Parathyroid adenoma (tissue), 2 donors: ENCODE results near the gene KYAT1.

Source experiments
- H2AFZ ChIP-seq: fragments of 300-600 bp; sonication (generic); one replicate; pipeline ENCODE4 v1.7.0; 2017; ENCODE audit warnings: antibody characterized with exemption, mild to moderate bottlenecking
- H3K27ac ChIP-seq: fragments of 300-600 bp; sonication (generic); one replicate; pipeline ENCODE4 v1.7.0; 2017
- H3K27me3 ChIP-seq: fragments of 300-600 bp; sonication (generic); one replicate; pipeline ENCODE4 v1.7.0; 2017; ENCODE audit warnings: low read length; ENCODE audit not compliant: control insufficient read depth, insufficient read depth
- H3K36me3 ChIP-seq: fragments of 300-600 bp; sonication (generic); one replicate; pipeline ENCODE4 v1.7.0; 2017; ENCODE audit warnings: low read length; ENCODE audit not compliant: control insufficient read depth, insufficient read depth
- H3K4me1 ChIP-seq: fragments of 300-600 bp; sonication (generic); one replicate; pipeline ENCODE4 v1.7.0; 2017; ENCODE audit warnings: control low read depth
- H3K4me2 ChIP-seq: fragments of 300-600 bp; sonication (generic); one replicate; pipeline ENCODE4 v1.7.0; 2017; ENCODE audit warnings: low read length
- H3K4me3 ChIP-seq: fragments of 300-600 bp; sonication (generic); one replicate; pipeline ENCODE4 v1.7.0; 2017; ENCODE audit warnings: low read depth, low read length
- H3K79me2 ChIP-seq: fragments of 300-600 bp; sonication (generic); one replicate; pipeline ENCODE4 v1.7.0; 2017; ENCODE audit warnings: control low read depth
- H3K9ac ChIP-seq: fragments of 300-600 bp; sonication (generic); one replicate; pipeline ENCODE4 v1.7.0; 2017; ENCODE audit warnings: mild to moderate bottlenecking
- H3K9me3 ChIP-seq: fragments of 300-600 bp; sonication (generic); one replicate; pipeline ENCODE4 v1.7.0; 2017; ENCODE audit warnings: low read length; ENCODE audit not compliant: control insufficient read depth
- TF ChIP-seq, protein P1 (sequence below): fragments of 300-600 bp; sonication (generic); IDR thresholded peaks from one replicate; pipeline ENCODE4 v1.7.0; 2017; ENCODE audit warnings: antibody characterized with exemption, mild to moderate bottlenecking
- donor health status: primary hyperparathyroidism.

KYAT1 gene

DNA sequence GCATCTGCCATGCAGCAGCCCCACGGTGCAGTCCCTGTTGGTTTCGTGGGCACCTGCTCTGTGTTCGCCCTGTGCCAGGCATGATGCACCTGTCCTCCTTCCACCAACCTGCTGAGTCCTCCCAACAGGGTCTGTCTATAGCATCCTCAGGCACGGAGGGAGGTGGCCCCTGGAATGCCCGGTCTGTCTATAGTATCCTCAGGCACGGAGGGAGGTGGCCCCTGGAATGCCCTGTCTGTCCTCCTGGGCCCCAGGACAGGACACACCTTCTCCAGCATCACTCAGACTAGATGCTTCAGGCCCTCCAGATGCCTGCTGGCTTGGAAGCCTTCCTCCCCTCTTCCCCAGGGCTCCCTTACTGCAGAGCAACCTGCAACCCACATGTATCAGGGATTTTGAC is 29.2 kb upstream of the KYAT1 start:
- no peaks in the 10 kb centered on the region for H3K36me3 ChIP-seq
- no peaks in the 10 kb centered on the region for H3K27me3 ChIP-seq
- H2AFZ ChIP-seq = no peak overlapping the region
- TF ChIP-seq, protein P1, sequence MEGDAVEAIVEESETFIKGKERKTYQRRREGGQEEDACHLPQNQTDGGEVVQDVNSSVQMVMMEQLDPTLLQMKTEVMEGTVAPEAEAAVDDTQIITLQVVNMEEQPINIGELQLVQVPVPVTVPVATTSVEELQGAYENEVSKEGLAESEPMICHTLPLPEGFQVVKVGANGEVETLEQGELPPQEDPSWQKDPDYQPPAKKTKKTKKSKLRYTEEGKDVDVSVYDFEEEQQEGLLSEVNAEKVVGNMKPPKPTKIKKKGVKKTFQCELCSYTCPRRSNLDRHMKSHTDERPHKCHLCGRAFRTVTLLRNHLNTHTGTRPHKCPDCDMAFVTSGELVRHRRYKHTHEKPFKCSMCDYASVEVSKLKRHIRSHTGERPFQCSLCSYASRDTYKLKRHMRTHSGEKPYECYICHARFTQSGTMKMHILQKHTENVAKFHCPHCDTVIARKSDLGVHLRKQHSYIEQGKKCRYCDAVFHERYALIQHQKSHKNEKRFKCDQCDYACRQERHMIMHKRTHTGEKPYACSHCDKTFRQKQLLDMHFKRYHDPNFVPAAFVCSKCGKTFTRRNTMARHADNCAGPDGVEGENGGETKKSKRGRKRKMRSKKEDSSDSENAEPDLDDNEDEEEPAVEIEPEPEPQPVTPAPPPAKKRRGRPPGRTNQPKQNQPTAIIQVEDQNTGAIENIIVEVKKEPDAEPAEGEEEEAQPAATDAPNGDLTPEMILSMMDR = no peak
- no peaks in the 10 kb centered on the region for H3K9me3 ChIP-seq
- no peaks in the 10 kb centered on the region for H3K4me1 ChIP-seq
- peaks cover 16% of the 10 kb centered on the region for H3K79me2 ChIP-seq
- H3K4me3 ChIP-seq = no peak overlapping the region
- H3K4me2 ChIP-seq = no peak overlapping the region
- peak overlapping the region; percentile 15 for H3K27ac ChIP-seq
- H3K9ac ChIP-seq = no peak overlapping the region

DNA sequence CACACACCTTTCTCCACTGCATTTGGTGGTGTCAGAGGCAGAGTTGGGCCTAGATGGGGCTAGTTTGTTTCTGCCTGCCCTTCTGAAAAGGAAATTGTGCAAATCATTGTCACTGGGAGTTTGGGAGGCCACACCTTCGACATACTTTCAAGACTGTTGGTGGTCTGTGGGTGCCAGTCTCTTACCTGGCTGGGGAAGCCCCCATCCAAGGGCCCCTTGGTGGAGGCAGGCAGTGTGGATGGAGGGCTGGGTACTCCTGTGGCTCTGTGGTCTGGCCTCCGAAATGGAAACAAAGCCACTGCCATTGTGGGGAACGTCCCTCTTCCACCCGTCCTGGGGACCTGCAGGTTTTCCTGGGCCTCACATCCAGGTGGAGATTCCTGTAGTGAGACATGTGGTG is 28.1 kb upstream of the KYAT1 start:
- Histone ChIP-seq H3K9me3 (no peaks in the 10 kb centered on the region), H3K4me1 (no peaks in the 10 kb centered on the region), H3K4me2 (no peak overlapping the region), H3K36me3 (no peaks in the 10 kb centered on the region), H3K27ac (no peak overlapping the region), H3K79me2 (peaks cover 16% of the 10 kb centered on the region), H2AFZ (no peak overlapping the region), H3K27me3 (no peaks in the 10 kb centered on the region), H3K9ac (no peak overlapping the region), H3K4me3 (no peak overlapping the region)
- TF ChIP-seq, protein P1 = no peak

DNA sequence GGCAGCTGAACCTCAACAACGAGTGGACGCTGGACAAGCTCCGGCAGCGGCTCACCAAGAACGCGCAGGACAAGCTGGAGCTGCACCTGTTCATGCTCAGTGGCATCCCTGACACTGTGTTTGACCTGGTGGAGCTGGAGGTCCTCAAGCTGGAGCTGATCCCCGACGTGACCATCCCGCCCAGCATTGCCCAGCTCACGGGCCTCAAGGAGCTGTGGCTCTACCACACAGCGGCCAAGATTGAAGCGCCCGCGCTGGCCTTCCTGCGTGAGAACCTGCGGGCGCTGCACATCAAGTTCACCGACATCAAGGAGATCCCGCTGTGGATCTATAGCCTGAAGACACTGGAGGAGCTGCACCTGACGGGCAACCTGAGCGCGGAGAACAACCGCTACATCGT is 26.6 kb upstream of the KYAT1 start:
- no peaks in the 10 kb centered on the region for H3K9me3 ChIP-seq
- H3K36me3 ChIP-seq = no peaks in the 10 kb centered on the region
- H3K4me3 ChIP-seq = no peak overlapping the region
- H3K4me2 ChIP-seq = no peak overlapping the region
- no peaks in the 10 kb centered on the region for H3K4me1 ChIP-seq
- peaks cover 16% of the 10 kb centered on the region for H3K79me2 ChIP-seq
- TF ChIP-seq, protein P1 = no peak
- no peaks in the 10 kb centered on the region for H3K27me3 ChIP-seq
- no peak overlapping the region for H3K9ac ChIP-seq
- H3K27ac ChIP-seq = no peak overlapping the region
- no peak overlapping the region for H2AFZ ChIP-seq

DNA sequence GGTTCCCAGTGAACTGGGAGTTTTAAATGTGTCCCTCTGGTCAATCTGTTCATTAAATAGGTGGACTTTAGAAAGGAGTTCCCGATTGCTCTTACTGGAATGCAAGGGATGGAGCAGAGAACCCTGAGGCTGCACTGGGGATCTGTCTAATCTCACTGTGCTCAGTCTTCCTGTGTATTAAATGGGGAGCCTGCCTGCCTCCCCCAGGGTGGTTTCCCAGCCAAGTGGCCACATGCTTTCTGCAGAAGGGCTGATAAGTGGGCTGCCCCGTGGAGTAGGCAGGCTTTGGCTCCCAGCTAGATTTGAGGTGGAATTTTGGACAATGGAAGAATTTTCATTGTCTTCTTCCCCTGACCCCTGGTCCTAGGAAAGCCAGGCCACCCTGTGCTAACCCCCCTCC is 25.0 kb upstream of the KYAT1 start:
- Histone ChIP-seq H3K4me1 (no peaks in the 10 kb centered on the region), H3K79me2 (peaks cover 16% of the 10 kb centered on the region), H3K9me3 (no peaks in the 10 kb centered on the region), H3K36me3 (no peaks in the 10 kb centered on the region), H3K27me3 (no peaks in the 10 kb centered on the region), H3K4me2 (no peak overlapping the region), H2AFZ (no peak overlapping the region), H3K9ac (no peak overlapping the region), H3K4me3 (no peak overlapping the region), H3K27ac (no peak overlapping the region)
- TF ChIP-seq, protein P1 = no peak

DNA sequence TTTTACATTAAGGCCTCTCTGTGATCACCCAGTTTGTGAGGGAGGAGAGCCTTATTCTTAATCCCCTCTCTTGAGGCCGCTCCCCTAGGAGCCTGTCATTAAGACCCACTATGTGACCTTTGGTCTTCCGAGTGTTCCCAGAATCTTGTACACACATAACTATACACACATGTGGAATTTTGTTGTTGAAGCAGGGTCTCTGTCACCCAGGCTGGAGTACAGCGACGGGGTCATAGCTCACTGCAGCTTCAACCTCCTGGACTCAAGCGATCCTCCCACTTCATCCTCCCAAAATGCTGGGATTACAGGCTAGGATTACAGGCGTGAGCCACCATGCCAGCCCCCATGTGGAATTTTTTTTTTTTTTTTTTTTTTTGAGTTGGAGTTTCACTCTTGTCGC is 24.2 kb upstream of the KYAT1 start:
- Histone ChIP-seq H3K27ac (no peak overlapping the region), H3K4me1 (no peaks in the 10 kb centered on the region), H3K9me3 (no peaks in the 10 kb centered on the region), H3K79me2 (peaks cover 16% of the 10 kb centered on the region), H3K27me3 (no peaks in the 10 kb centered on the region), H3K36me3 (no peaks in the 10 kb centered on the region), H2AFZ (no peak overlapping the region), H3K9ac (no peak overlapping the region), H3K4me3 (no peak overlapping the region), H3K4me2 (no peak overlapping the region)
- TF ChIP-seq, protein P1 = no peak
